ENCODE results near the gene SMARCAL1. TPM values are rescaled to one million over a fixed set of nuclear protein-coding genes. Genes with fewer than 3 reads are reported as not detected.
A peak's percentile ranks its signal among the peaks of the same experiment; 100 is the strongest.

Gene SMARCAL1
- total RNA-seq, 1 experiment from 2014 or later: 22.1 TPM

GRCh38 chr2:216492597-216493333, 80.5 kb downstream of the SMARCAL1 start:
- Mint-ChIP-seq H3K9me3 (ENCODE audit: unreplicated experiment) (no peaks in the 10 kb centered on the region), H3K27ac (ENCODE audit: low read depth, unreplicated experiment) (peak overlapping the region; percentile 83), H3K4me3 (ENCODE audit: unreplicated experiment) (no peak overlapping the region), H3K36me3 (ENCODE audit: insufficient read depth, unreplicated experiment) (no peaks in the 10 kb centered on the region), H3K27me3 (ENCODE audit: insufficient read depth, unreplicated experiment) (no peaks in the 10 kb centered on the region), H3K4me1 (ENCODE audit: insufficient read depth, unreplicated experiment) (peaks cover 25% of the 10 kb centered on the region)
- no TSS peak for BruUV-seq (replicated peaks)
- TF ChIP-seq CTCF (IDR thresholded peaks at IDR 0.05; ENCODE audit: unreplicated experiment): no peak
- POLR2A ChIA-PET: interaction anchor here (0.6 to 1.0 kb wide), 6 partner anchors 10 to 1540 kb away, joined by 3 to 5 read pairs (median 4); no protein-coding TSS in a partner anchor
- intact Hi-C loops (cut with micrococcal nuclease): loop anchor here (10.0 kb wide), 3 partner anchors 78 to 378 kb away; partner anchors contain the start of gene SMARCAL1
- peak; percentile 70 for DNase-seq (ENCODE audit: unreplicated experiment)
- CTCF ChIA-PET: interaction anchor here (0.6 to 0.7 kb wide), 3 partner anchors 42 to 171 kb away, joined by 3 read pairs; no protein-coding TSS in a partner anchor

GRCh38 chr2:216493334-216493685, 81.0 kb downstream of the SMARCAL1 start:
- Mint-ChIP-seq H3K36me3 (ENCODE audit: insufficient read depth, unreplicated experiment) (peaks cover 1% of the 10 kb centered on the region), H3K4me1 (ENCODE audit: insufficient read depth, unreplicated experiment) (peaks cover 28% of the 10 kb centered on the region), H3K9me3 (ENCODE audit: unreplicated experiment) (no peaks in the 10 kb centered on the region), H3K4me3 (ENCODE audit: unreplicated experiment) (no peak overlapping the region), H3K27ac (ENCODE audit: low read depth, unreplicated experiment) (peak overlapping the region; percentile 83), H3K27me3 (ENCODE audit: insufficient read depth, unreplicated experiment) (no peaks in the 10 kb centered on the region)
- DNase-seq (ENCODE audit: unreplicated experiment): no peak
- BruUV-seq (replicated peaks): no TSS peak
- intact Hi-C loops (cut with micrococcal nuclease): loop anchor here (10.0 kb wide), 3 partner anchors 79 to 379 kb away; partner anchors contain the start of gene SMARCAL1
- POLR2A ChIA-PET: interaction anchor here (0.6 to 1.0 kb wide), 6 partner anchors 10 to 1540 kb away, joined by 3 to 5 read pairs (median 4); no protein-coding TSS in a partner anchor
- no peak for TF ChIP-seq CTCF (IDR thresholded peaks at IDR 0.05; ENCODE audit: unreplicated experiment)
- CTCF ChIA-PET: interaction anchor here (0.6 to 0.7 kb wide), 2 partner anchors 42 to 171 kb away, joined by 3 read pairs; no protein-coding TSS in a partner anchor

- no peak for TF ChIP-seq CTCF (IDR thresholded peaks at IDR 0.05; ENCODE audit: unreplicated experiment)
- Mint-ChIP-seq H3K27ac (ENCODE audit: low read depth, unreplicated experiment) (no peak overlapping the region), H3K4me1 (ENCODE audit: insufficient read depth, unreplicated experiment) (peaks cover 29% of the 10 kb centered on the region), H3K36me3 (ENCODE audit: insufficient read depth, unreplicated experiment) (peaks cover 25% of the 10 kb centered on the region), H3K4me3 (ENCODE audit: unreplicated experiment) (no peak overlapping the region), H3K9me3 (ENCODE audit: unreplicated experiment) (no peaks in the 10 kb centered on the region), H3K27me3 (ENCODE audit: insufficient read depth, unreplicated experiment) (no peaks in the 10 kb centered on the region)
- no TSS peak for BruUV-seq (replicated peaks)
- no peak for DNase-seq (ENCODE audit: unreplicated experiment)
- ChIA-PET CTCF (interaction anchor here (3.2 kb wide), 1 partner anchor 21 kb away, joined by 14 read pairs; no protein-coding TSS in a partner anchor), POLR2A (no interaction called here)
- intact Hi-C loops (cut with micrococcal nuclease): loop anchor here (10.0 kb wide), 3 partner anchors 81 to 381 kb away; partner anchors contain the start of gene SMARCAL1
Observed at GRCh38 chr2:216495656-216496055, 83.4 kb downstream of the SMARCAL1 start.

GRCh38 chr2:216497382-216498069, 85.2 kb downstream of the SMARCAL1 start:
- intact Hi-C loops (cut with micrococcal nuclease): loop anchor here (10.0 kb wide), 3 partner anchors 83 to 383 kb away; partner anchors contain the start of gene SMARCAL1
- Mint-ChIP-seq H3K27me3 (ENCODE audit: insufficient read depth, unreplicated experiment) (no peaks in the 10 kb centered on the region), H3K27ac (ENCODE audit: low read depth, unreplicated experiment) (peak overlapping the region; percentile 99), H3K4me3 (ENCODE audit: unreplicated experiment) (peak overlapping the region; percentile 97), H3K9me3 (ENCODE audit: unreplicated experiment) (no peaks in the 10 kb centered on the region), H3K4me1 (ENCODE audit: insufficient read depth, unreplicated experiment) (peaks cover 33% of the 10 kb centered on the region), H3K36me3 (ENCODE audit: insufficient read depth, unreplicated experiment) (peaks cover 43% of the 10 kb centered on the region)
- ChIA-PET CTCF (interaction anchor here (0.6 to 3.2 kb wide), 6 partner anchors 12 to 307 kb away, joined by 3 to 14 read pairs (median 4); no protein-coding TSS in a partner anchor), POLR2A (interaction anchor here (0.6 to 2.5 kb wide), 13 partner anchors 8 to 1732 kb away, joined by 3 to 17 read pairs (median 6); partner anchors contain the start of gene XRCC5)
- DNase-seq (ENCODE audit: unreplicated experiment): no peak
- BruUV-seq (replicated peaks): no TSS peak
- no peak for TF ChIP-seq CTCF (IDR thresholded peaks at IDR 0.05; ENCODE audit: unreplicated experiment)

All from MCF 10A (cell line).